SK-N-SH treated with all-trans-retinoic acid at 6 μM for 48 hours (cell line): ENCODE data around the gene RBM17.
A peak's percentile ranks its signal among the peaks of the same experiment; 100 is the strongest.

Experiments
- ATAC-seq: fragments of 200-7000 bp; cut with Tn5 transposase; 3 replicates; pipeline ENCODE4 v1.9.1; 2020; ENCODE audit warnings: mild to moderate bottlenecking, moderate library complexity
- ARNTL ChIP-seq: fragments of 450-650 bp; formaldehyde crosslinking; IDR thresholded peaks from 2 replicates; pipeline ENCODE4 v1.5.0; 2020; ENCODE audit warnings: low read depth, mild to moderate bottlenecking, moderate library complexity, borderline replicate concordance
- BACH2 ChIP-seq: fragments of 250-450 bp; sonication (Bioruptor Pico); IDR thresholded peaks from 2 replicates; pipeline ENCODE4 v1.9.0; 2021; ENCODE audit warnings: mild to moderate bottlenecking, borderline replicate concordance
- CSDC2 ChIP-seq: fragments of 250-450 bp; sonication (Bioruptor Pico); IDR thresholded peaks from 2 replicates; pipeline ENCODE4 v1.5.0; 2020; ENCODE audit warnings: mild to moderate bottlenecking, moderate library complexity
- ESRRG ChIP-seq: fragments of 250-450 bp; sonication (Bioruptor Pico); IDR thresholded peaks from 2 replicates; pipeline ENCODE4 v1.6.1; 2021; ENCODE audit warnings: mild to moderate bottlenecking
- GLIS3 ChIP-seq: fragments of 250-450 bp; sonication (Bioruptor Pico); IDR thresholded peaks from 2 replicates; pipeline ENCODE4 v1.5.0; 2020; ENCODE audit warnings: mild to moderate bottlenecking, moderate library complexity
- PATZ1 ChIP-seq: fragments of 250-450 bp; sonication (Bioruptor Pico); IDR thresholded peaks from 2 replicates; pipeline ENCODE4 v1.8.0; 2020; ENCODE audit warnings: mild to moderate bottlenecking, moderate library complexity, borderline replicate concordance
- SNAI2 ChIP-seq: fragments of 250-450 bp; sonication (Bioruptor Pico); IDR thresholded peaks from 2 replicates; pipeline ENCODE4 v1.5.0; 2020; ENCODE audit warnings: mild to moderate bottlenecking, moderate library complexity
- TCF4 ChIP-seq: fragments of 250-450 bp; sonication (Bioruptor Pico); IDR thresholded peaks from 2 replicates; pipeline ENCODE4 v1.8.0; 2021; ENCODE audit warnings: mild to moderate bottlenecking, moderate library complexity, borderline replicate concordance
- TOX ChIP-seq: fragments of 250-450 bp; sonication (Bioruptor Pico); IDR thresholded peaks from 2 replicates; pipeline ENCODE4 v1.8.0; 2021; ENCODE audit warnings: mild to moderate bottlenecking, moderate library complexity, borderline replicate concordance
- TSHZ2 ChIP-seq: fragments of 250-450 bp; sonication (Bioruptor Pico); IDR thresholded peaks from 2 replicates; pipeline ENCODE4 v1.5.0; 2020; ENCODE audit warnings: mild to moderate bottlenecking, moderate library complexity
- ZC3H10 ChIP-seq: fragments of 250-450 bp; sonication (Bioruptor Pico); IDR thresholded peaks from 2 replicates; pipeline ENCODE4 v1.5.1; 2021; ENCODE audit warnings: mild to moderate bottlenecking, moderate library complexity
- ZFP3 ChIP-seq: fragments of 250-450 bp; sonication (Bioruptor Pico); IDR thresholded peaks from 2 replicates; pipeline ENCODE4 v1.5.0; 2020; ENCODE audit warnings: mild to moderate bottlenecking, moderate library complexity
- ZFP30 ChIP-seq: fragments of 450-650 bp; formaldehyde crosslinking; IDR thresholded peaks from 2 replicates; pipeline ENCODE4 v1.5.0; 2022; ENCODE audit warnings: mild to moderate bottlenecking, moderate library complexity
- ZNF565 ChIP-seq: fragments of 450-650 bp; formaldehyde crosslinking; conservative IDR thresholded peaks from 2 replicates; pipeline ENCODE4 v1.5.0; 2020; ENCODE audit warnings: low read depth, mild to moderate bottlenecking, moderate library complexity
- ZNF8 ChIP-seq: fragments of 450-650 bp; formaldehyde crosslinking; IDR thresholded peaks from 2 replicates; pipeline ENCODE4 v1.5.0; 2020; ENCODE audit warnings: mild to moderate bottlenecking, moderate library complexity
- TF ChIP-seq, protein P1 (sequence below): fragments of 250-450 bp; sonication (Bioruptor Pico); IDR thresholded peaks from 2 replicates; pipeline ENCODE4 v1.5.1; 2021; ENCODE audit warnings: mild to moderate bottlenecking, moderate library complexity
- TF ChIP-seq, protein P2 (sequence below): fragments of 250-450 bp; sonication (Bioruptor Pico); IDR thresholded peaks from 2 replicates; pipeline ENCODE4 v1.5.1; 2020; ENCODE audit warnings: low read depth, mild to moderate bottlenecking, moderate library complexity

Gene RBM17

DNA sequence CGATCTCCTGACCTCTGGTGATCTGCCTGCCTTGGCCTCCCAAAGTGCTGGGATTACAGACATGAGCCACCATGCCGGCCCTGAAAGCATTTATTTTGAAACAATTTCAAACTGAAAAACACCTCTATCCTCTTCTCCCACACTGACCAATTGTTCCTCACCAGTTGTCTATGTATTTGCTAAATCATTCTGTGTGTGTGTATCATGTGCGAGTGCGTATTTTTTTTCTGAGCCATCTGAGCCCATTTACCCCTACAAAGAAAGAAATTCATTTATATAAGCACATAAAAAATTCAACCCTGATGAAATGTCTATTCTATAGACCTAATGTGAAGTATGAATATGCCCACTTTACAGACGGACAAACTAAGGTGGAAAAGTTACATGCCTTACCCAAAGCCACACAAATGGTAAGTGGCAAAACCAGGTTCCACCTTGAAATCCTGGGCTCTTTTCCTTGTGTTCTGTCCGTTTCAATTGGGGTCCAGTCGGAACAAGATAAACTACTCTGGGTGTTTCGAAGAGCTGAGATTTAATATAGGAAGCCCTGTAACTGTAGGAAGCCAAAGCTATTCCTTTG is 46.8 kb downstream of the RBM17 start (continued):
- no peak for TF ChIP-seq PATZ1
- no peak for TF ChIP-seq ESRRG (CRISPR knock-in tag)
- no peak for TF ChIP-seq ZFP30 (CRISPR knock-in tag)
- TF ChIP-seq SNAI2 (CRISPR knock-in tag) = no peak
- no peak for TF ChIP-seq BACH2 (CRISPR knock-in tag)

GRCh38 chr10:6136215-6137201 is 47.7 kb downstream of the RBM17 start:
- TF ChIP-seq PATZ1 (no peak), CSDC2 (CRISPR knock-in tag) (no peak), TCF4 (CRISPR knock-in tag) (no peak)
- ATAC-seq = peak; percentile 80

GRCh38 chr10:6138456-6138855 is 49.6 kb downstream of the RBM17 start:
- no peak for ATAC-seq
- TF ChIP-seq, protein P1, sequence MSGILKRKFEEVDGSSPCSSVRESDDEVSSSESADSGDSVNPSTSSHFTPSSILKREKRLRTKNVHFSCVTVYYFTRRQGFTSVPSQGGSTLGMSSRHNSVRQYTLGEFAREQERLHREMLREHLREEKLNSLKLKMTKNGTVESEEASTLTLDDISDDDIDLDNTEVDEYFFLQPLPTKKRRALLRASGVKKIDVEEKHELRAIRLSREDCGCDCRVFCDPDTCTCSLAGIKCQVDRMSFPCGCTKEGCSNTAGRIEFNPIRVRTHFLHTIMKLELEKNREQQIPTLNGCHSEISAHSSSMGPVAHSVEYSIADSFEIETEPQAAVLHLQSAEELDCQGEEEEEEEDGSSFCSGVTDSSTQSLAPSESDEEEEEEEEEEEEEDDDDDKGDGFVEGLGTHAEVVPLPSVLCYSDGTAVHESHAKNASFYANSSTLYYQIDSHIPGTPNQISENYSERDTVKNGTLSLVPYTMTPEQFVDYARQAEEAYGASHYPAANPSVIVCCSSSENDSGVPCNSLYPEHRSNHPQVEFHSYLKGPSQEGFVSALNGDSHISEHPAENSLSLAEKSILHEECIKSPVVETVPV (CRISPR knock-in tag) = no peak
- no peak for TF ChIP-seq ESRRG (CRISPR knock-in tag)
- TF ChIP-seq PATZ1 = no peak
- no peak for TF ChIP-seq BACH2 (CRISPR knock-in tag)

GRCh38 chr10:6139470-6139869 is 50.6 kb downstream of the RBM17 start:
- TF ChIP-seq GLIS3 (CRISPR knock-in tag) (no peak), ZNF565 (no peak), TOX (CRISPR knock-in tag) (no peak), BACH2 (CRISPR knock-in tag) (no peak), ZC3H10 (CRISPR knock-in tag) (no peak), ARNTL (no peak), ZNF8 (CRISPR knock-in tag) (no peak), TSHZ2 (CRISPR knock-in tag) (no peak), ZFP3 (no peak)
- TF ChIP-seq, protein P2, sequence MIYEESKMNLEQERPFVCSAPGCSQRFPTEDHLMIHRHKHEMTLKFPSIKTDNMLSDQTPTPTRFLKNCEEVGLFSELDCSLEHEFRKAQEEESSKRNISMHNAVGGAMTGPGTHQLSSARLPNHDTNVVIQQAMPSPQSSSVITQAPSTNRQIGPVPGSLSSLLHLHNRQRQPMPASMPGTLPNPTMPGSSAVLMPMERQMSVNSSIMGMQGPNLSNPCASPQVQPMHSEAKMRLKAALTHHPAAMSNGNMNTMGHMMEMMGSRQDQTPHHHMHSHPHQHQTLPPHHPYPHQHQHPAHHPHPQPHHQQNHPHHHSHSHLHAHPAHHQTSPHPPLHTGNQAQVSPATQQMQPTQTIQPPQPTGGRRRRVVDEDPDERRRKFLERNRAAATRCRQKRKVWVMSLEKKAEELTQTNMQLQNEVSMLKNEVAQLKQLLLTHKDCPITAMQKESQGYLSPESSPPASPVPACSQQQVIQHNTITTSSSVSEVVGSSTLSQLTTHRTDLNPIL (CRISPR knock-in tag) = no peak

More at GRCh38 chr10:6139470-6139869, 50.6 kb downstream of the RBM17 start:
- no peak for ATAC-seq
